Fibroblast of the aortic adventitia (primary cell): Measurements from ENCODE around the gene ATP8A2. TPM values are rescaled to one million over a fixed set of nuclear protein-coding genes. Genes with fewer than 3 reads are reported as not detected.

Source experiments
- DNase-seq: peaks from one replicate; pipeline ENCODE4 v3.0.0-alpha.2; 2010; ENCODE audit warnings: low read depth
- H3K4me3 ChIP-seq: 2 replicates; pipeline ENCODE4 v1.5.1; 2011; ENCODE audit warnings: low read depth, mild to moderate bottlenecking, control low read depth, low read length, moderate library complexity
- total RNA-seq: library from RNA; depleted of rRNA; stranded (reverse); fragments of >200 nt; gene quantifications from 2 replicates; pipeline ENCODE4 v1.2.3, GENCODE V29; 2012; ENCODE audit warnings: low replicate concordance
- TF ChIP-seq, protein P1 (sequence below): IDR thresholded peaks from 2 replicates; pipeline ENCODE4 v1.5.1; 2011; ENCODE audit warnings: mild to moderate bottlenecking, low read length, control low read depth, inconsistent platforms; ENCODE audit not compliant: insufficient read depth

ATP8A2 gene
- total RNA-seq, 1 donor = under 0.01 TPM

DNA sequence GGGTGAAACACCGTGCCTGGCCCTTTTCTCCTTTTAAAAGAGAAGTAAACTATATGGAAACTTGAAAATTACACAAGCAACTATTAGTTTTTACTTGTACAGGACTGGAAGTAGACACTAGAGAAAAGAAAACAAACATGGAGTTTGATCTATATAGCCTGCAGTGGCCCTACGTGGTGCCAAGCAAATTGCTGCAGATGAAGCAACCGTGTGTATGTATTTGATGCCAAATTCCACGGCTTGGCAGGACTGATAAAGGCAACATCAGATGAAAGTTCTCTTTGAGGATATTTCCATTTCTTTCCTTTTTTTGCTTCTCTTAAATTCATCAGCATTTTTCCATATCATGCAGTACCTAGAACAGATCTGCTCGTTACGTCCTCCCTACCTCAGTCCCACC is 49.8 kb downstream of the ATP8A2 start:
- DNase-seq = no peak
- H3K4me3 ChIP-seq = no peak overlapping the region
- TF ChIP-seq, protein P1, sequence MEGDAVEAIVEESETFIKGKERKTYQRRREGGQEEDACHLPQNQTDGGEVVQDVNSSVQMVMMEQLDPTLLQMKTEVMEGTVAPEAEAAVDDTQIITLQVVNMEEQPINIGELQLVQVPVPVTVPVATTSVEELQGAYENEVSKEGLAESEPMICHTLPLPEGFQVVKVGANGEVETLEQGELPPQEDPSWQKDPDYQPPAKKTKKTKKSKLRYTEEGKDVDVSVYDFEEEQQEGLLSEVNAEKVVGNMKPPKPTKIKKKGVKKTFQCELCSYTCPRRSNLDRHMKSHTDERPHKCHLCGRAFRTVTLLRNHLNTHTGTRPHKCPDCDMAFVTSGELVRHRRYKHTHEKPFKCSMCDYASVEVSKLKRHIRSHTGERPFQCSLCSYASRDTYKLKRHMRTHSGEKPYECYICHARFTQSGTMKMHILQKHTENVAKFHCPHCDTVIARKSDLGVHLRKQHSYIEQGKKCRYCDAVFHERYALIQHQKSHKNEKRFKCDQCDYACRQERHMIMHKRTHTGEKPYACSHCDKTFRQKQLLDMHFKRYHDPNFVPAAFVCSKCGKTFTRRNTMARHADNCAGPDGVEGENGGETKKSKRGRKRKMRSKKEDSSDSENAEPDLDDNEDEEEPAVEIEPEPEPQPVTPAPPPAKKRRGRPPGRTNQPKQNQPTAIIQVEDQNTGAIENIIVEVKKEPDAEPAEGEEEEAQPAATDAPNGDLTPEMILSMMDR = no peak

DNA sequence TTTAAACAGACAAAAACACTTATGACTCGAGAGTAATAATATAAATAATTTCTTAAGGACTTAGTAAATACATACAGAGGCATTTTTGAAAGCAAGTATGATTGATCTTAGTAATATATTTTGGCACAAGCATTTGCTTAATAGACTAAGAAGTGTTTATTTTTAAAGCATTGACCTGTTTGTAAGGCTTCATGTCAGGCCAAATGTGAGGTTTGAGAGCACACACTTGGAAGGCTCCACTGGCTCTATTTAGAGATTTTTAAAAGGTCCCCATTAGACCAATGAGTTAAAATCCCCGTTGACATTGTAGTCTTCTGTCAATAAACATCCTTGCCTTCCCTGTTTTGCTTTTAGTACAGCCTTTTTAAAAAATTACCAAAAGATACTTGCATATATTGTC is 50.4 kb downstream of the ATP8A2 start:
- TF ChIP-seq, protein P1 = no peak

DNA sequence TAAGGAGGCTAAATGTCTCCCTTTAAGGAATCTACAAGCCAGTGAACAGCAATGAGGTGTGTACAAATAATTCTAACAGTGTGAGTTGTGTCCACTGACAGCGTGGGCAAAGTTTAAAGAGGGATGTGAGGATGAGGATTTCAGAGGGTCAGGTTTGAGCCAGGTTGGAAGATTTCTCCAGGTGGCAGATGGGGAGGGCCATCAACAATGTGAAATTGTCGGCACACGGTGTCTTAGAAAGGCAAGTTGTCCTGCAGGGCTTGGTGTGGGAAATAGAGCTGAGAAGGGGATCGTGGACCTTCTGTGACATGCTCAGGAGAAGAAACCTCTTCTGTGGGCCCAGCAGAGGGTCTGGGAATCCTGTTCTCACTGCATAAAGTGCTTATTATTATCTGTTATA is 52.1 kb downstream of the ATP8A2 start:
- TF ChIP-seq, protein P1 = no peak
- H3K4me3 ChIP-seq = no peak overlapping the region
- DNase-seq = no peak

More for the DNA sequence above, 50.4 kb downstream of the ATP8A2 start:
- no peak for DNase-seq
- no peak overlapping the region for H3K4me3 ChIP-seq

- TF ChIP-seq, protein P1 = no peak
- no peak overlapping the region for H3K4me3 ChIP-seq
- no peak for DNase-seq
Observed at GRCh38 chr13:25429466-25429865, 57.7 kb downstream of the ATP8A2 start.

DNA sequence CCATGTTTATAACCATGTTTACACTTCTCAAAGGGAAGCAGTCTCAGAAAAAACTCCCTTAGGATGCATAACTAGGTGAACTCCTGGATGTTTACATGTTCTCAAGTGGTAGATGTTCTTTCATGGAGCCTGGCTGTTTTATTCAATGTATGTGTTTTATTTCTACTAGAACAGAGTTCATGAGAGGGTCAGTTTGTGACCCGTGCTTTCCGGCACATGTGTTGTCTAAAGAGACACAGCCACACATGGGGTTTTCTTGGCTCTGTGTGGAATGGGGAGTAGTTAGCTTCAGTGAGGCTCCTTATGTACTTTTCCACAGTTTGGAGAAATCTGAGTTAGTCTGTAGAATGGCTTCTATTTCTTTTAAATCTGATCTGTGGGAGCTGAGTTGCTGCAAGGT is 60.9 kb downstream of the ATP8A2 start:
- DNase-seq = no peak

GRCh38 chr13:25440061-25440460 is 68.3 kb downstream of the ATP8A2 start:
- H3K4me3 ChIP-seq = no peak overlapping the region
- DNase-seq = no peak
- TF ChIP-seq, protein P1 = no peak

More for the DNA sequence above, 60.9 kb downstream of the ATP8A2 start:
- no peak overlapping the region for H3K4me3 ChIP-seq
- TF ChIP-seq, protein P1 = no peak

DNA sequence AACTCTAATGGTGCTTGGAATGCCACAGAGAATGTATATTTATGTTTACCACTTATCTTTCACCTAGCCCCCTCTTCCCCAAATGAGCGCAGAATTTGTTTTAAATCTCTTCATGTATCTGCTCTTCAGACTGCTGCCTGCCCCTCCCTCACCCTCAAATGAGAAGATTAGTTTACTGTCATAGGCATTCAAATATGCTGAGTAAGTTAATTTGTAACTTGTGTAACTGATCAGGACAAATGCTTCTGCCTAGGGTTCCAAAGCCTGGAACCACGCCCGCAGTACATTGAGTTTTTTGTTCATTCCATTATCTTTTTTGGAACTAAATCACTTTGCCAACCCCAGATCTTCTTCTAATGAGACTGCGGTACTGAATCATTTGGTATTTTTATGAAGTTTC is 74.5 kb downstream of the ATP8A2 start:
- no peak for DNase-seq
- no peak overlapping the region for H3K4me3 ChIP-seq
- TF ChIP-seq, protein P1 = no peak
